PC-3 (cell line): ENCODE data around the gene FMNL3. TPM values are rescaled to one million over a fixed set of nuclear protein-coding genes. Genes with fewer than 3 reads are reported as not detected.

Experiments
- ATAC-seq: fragments of 200-7000 bp; cut with Tn5 transposase; 2 replicates; pipeline ENCODE4 v1.9.1; 2020; ENCODE audit warnings: mild to moderate bottlenecking, moderate library complexity
- BruUV-seq: library from RNA; stranded (reverse); fragments of 400-500 nt; replicated peaks from 2 replicates; lab custom pipeline; 2021; lab: Mats Ljungman, UMichigan
- CTCF ChIA-PET: fragments of 300-600 bp; sonication (Branson Sonifier 250); formaldehyde crosslinking; loops from one replicate; lab custom pipeline; 2022; ENCODE audit warnings: antibody characterized with exemption; lab: Charles Lee
- POLR2A ChIA-PET: fragments of 300-600 bp; sonication (Branson Sonifier 250); formaldehyde crosslinking; loops from one replicate; lab custom pipeline; 2022; ENCODE audit warnings: antibody characterized with exemption; ENCODE audit not compliant: unreplicated experiment; lab: Charles Lee
- DNase-seq: peaks from one replicate; pipeline ENCODE4 v3.0.0-alpha.2; 2015
- H2AFZ ChIP-seq: fragments of 300-600 bp; sonication (generic); 2 replicates; pipeline ENCODE4 v1.6.0; 2016; ENCODE audit warnings: antibody characterized with exemption, low read length
- H3F3A ChIP-seq: fragments of 300-600 bp; sonication (generic); one replicate; pipeline ENCODE4 v1.6.0; 2017; ENCODE audit warnings: antibody characterized with exemption, low read length, control low read depth, mild to moderate bottlenecking; ENCODE audit not compliant: unreplicated experiment
- H3K27ac ChIP-seq: fragments of 300-600 bp; sonication (generic); 2 replicates; pipeline ENCODE4 v1.5.1; 2016; ENCODE audit warnings: mild to moderate bottlenecking, low read length
- H3K27me3 ChIP-seq: fragments of 300-600 bp; sonication (generic); 2 replicates; pipeline ENCODE4 v1.6.1; 2016; ENCODE audit warnings: low read length, mixed read lengths
- H3K36me3 ChIP-seq: fragments of 300-600 bp; sonication (generic); 2 replicates; pipeline ENCODE4 v1.6.1; 2016; ENCODE audit warnings: low read depth, mixed run types, low read length, mixed read lengths
- H3K4me1 ChIP-seq: fragments of 300-600 bp; sonication (generic); 2 replicates; pipeline ENCODE4 v1.5.1; 2016; ENCODE audit warnings: low read length; ENCODE audit not compliant: insufficient read depth
- H3K4me2 ChIP-seq: fragments of 300-600 bp; sonication (generic); 2 replicates; pipeline ENCODE4 v1.6.0; 2016; ENCODE audit warnings: low read length
- H3K4me3 ChIP-seq: fragments of 300-600 bp; sonication (generic); 2 replicates; pipeline ENCODE4 v1.5.1; 2016; ENCODE audit warnings: mild to moderate bottlenecking, low read length, mixed read lengths
- H3K79me2 ChIP-seq: fragments of 300-600 bp; sonication (generic); 2 replicates; pipeline ENCODE4 v1.6.1; 2017; ENCODE audit warnings: low read length, mixed read lengths
- H3K9ac ChIP-seq: fragments of 300-600 bp; sonication (generic); 2 replicates; pipeline ENCODE4 v1.6.0; 2016; ENCODE audit warnings: mild to moderate bottlenecking, low read length
- H3K9me2 ChIP-seq: fragments of 300-600 bp; sonication (generic); replicated peaks from 2 replicates; pipeline ENCODE4 v1.6.1; 2016; ENCODE audit warnings: mixed run types, low read length, mixed read lengths
- H3K9me3 ChIP-seq: fragments of 300-600 bp; sonication (generic); 2 replicates; pipeline ENCODE4 v1.6.1; 2016; ENCODE audit warnings: low read length, mixed read lengths
- H4K20me1 ChIP-seq: fragments of 300-600 bp; sonication (generic); 2 replicates; pipeline ENCODE4 v1.6.1; 2016; ENCODE audit warnings: low read length, mixed read lengths
- CTCF ChIP-seq: fragments of 300-600 bp; sonication (generic); conservative IDR thresholded peaks from 2 replicates; pipeline ENCODE4 v1.5.1; 2017; ENCODE audit warnings: antibody characterized with exemption, low read depth, mild to moderate bottlenecking, low read length
- EZH2 ChIP-seq: fragments of 300-600 bp; sonication (generic); IDR thresholded peaks from one replicate; pipeline ENCODE4 v1.6.1; 2017; ENCODE audit warnings: antibody characterized with exemption, mild to moderate bottlenecking, low read length; ENCODE audit not compliant: unreplicated experiment
- EZH2phosphoT487 ChIP-seq: fragments of 300-600 bp; sonication (generic); IDR thresholded peaks from 2 replicates; pipeline ENCODE4 v1.6.1; 2018; ENCODE audit warnings: mild to moderate bottlenecking, antibody characterized with exemption, low read length, borderline replicate concordance
- intact Hi-C: fragments of 100-400 bp; cut with micrococcal nuclease; formaldehyde crosslinking; loops from 2 replicates; pipeline ENCODE4 v1.9.0; 2023
- total RNA-seq: library from RNA; depleted of rRNA; stranded (reverse); fragments of >200 nt; gene quantifications from 2 replicates; pipeline ENCODE4 v1.2.3, GENCODE V29; 2014

FMNL3 gene
- total RNA-seq, 1 experiment from 2014 or later, result 6.2 TPM

- Histone ChIP-seq H3K9me2 (no peaks in the 10 kb centered on the region), H3K4me2 (no peak overlapping the region), H3K27me3 (peaks cover 22% of the 10 kb centered on the region), H3K79me2 (peaks cover 4% of the 10 kb centered on the region; the same call in 1 of the 2 replicates), H3K4me1 (peaks cover 9% of the 10 kb centered on the region; the same call in 1 of the 2 replicates), H3F3A (no peaks in the 10 kb centered on the region), H3K9ac (no peak overlapping the region), H2AFZ (no peak overlapping the region), H3K9me3 (no peaks in the 10 kb centered on the region), H4K20me1 (no peaks in the 10 kb centered on the region), H3K4me3 (no peak overlapping the region), H3K27ac (no peak overlapping the region), H3K36me3 (no peaks in the 10 kb centered on the region)
- intact Hi-C loops, result no loop called here
- no peak for DNase-seq
- ATAC-seq, result no peak
- BruUV-seq, result no TSS peak
- ChIA-PET CTCF (no interaction called here), POLR2A (no interaction called here)
- TF ChIP-seq EZH2, result no peak
- no peak for TF ChIP-seq EZH2phosphoT487
- TF ChIP-seq CTCF, result no peak
Measured at GRCh38 chr12:49708851-49709250, 1.6 kb upstream of the FMNL3 start.

- no peak for DNase-seq
- Histone ChIP-seq H3K27me3 (peaks cover 22% of the 10 kb centered on the region), H3K9me2 (no peaks in the 10 kb centered on the region), H3K9ac (no peak overlapping the region), H3K27ac (no peak overlapping the region), H3K4me1 (peaks cover 9% of the 10 kb centered on the region; the same call in 1 of the 2 replicates), H4K20me1 (no peaks in the 10 kb centered on the region), H2AFZ (peak overlapping the region; percentile 68), H3K36me3 (no peaks in the 10 kb centered on the region), H3K79me2 (peaks cover 4% of the 10 kb centered on the region; the same call in 1 of the 2 replicates), H3F3A (no peaks in the 10 kb centered on the region), H3K9me3 (no peaks in the 10 kb centered on the region), H3K4me2 (peak overlapping the region; percentile 89), H3K4me3 (peak overlapping the region; percentile 74; the same call in 1 of the 2 replicates)
- POLR2A ChIA-PET, result no interaction called here
- CTCF ChIA-PET, result interaction anchor here (0.7 kb wide), 1 partner anchor 35 kb away, joined by 3 read pairs; no protein-coding TSS in a partner anchor
- TF ChIP-seq EZH2, result no peak
- intact Hi-C loops, result loop anchor here (1.0 kb wide), 1 partner anchor 63 kb away; no protein-coding TSS in a partner anchor
- BruUV-seq, result no TSS peak
- no peak for ATAC-seq
Measured at GRCh38 chr12:49707812-49708147, 575 bp upstream of the FMNL3 start.

- no peaks in the 10 kb centered on the region for H3K9me3 ChIP-seq
- H3K4me2 ChIP-seq, result peak overlapping the region; percentile 89
- no peaks in the 10 kb centered on the region for H3K9me2 ChIP-seq
- H3K27ac ChIP-seq, result no peak overlapping the region
- H4K20me1 ChIP-seq, result no peaks in the 10 kb centered on the region
- TF ChIP-seq EZH2 (no peak), CTCF (no peak), EZH2phosphoT487 (no peak)
- intact Hi-C loops, result loop anchor here (1.0 kb wide), 1 partner anchor 62 kb away; no protein-coding TSS in a partner anchor
- H3F3A ChIP-seq, result no peaks in the 10 kb centered on the region
- peak overlapping the region; percentile 90 for H2AFZ ChIP-seq
- H3K36me3 ChIP-seq, result no peaks in the 10 kb centered on the region
- BruUV-seq, result TSS peak; percentile 52
- ATAC-seq (peak; percentile 29), DNase-seq (no peak)
- peaks cover 9% of the 10 kb centered on the region; the same call in 1 of the 2 replicates for H3K4me1 ChIP-seq
- peak overlapping the region; percentile 60; the same call in 1 of the 2 replicates for H3K9ac ChIP-seq
- POLR2A ChIA-PET, result interaction anchor here (0.6 kb wide), 1 partner anchor 315 kb away, joined by 4 read pairs; no protein-coding TSS in a partner anchor
- H3K79me2 ChIP-seq, result peaks cover 4% of the 10 kb centered on the region; the same call in 1 of the 2 replicates
- H3K27me3 ChIP-seq, result peaks cover 21% of the 10 kb centered on the region
- CTCF ChIA-PET, result no interaction called here
- peak overlapping the region; percentile 74 for H3K4me3 ChIP-seq
Measured at GRCh38 chr12:49706351-49707127, 666 bp downstream of the FMNL3 start.
